Activated naive CD8-positive, alpha-beta T cell (primary cell): Measurements from ENCODE around the gene URM1.

Source experiments
- H3K27ac Mint-ChIP-seq: one replicate; pipeline ENCODE4 v1.8.0; 2021; ENCODE audit warnings: mixed read lengths
- H3K27me3 Mint-ChIP-seq: one replicate; pipeline ENCODE4 v1.8.0; 2021; ENCODE audit warnings: mixed read lengths
- H3K36me3 Mint-ChIP-seq: one replicate; pipeline ENCODE4 v1.8.0; 2021; ENCODE audit warnings: mixed read lengths
- H3K4me1 Mint-ChIP-seq: one replicate; pipeline ENCODE4 v1.8.0; 2021; ENCODE audit warnings: low read depth, mixed read lengths
- H3K4me3 Mint-ChIP-seq: one replicate; pipeline ENCODE4 v1.8.0; 2021; ENCODE audit warnings: mild to moderate bottlenecking, mixed read lengths
- H3K9me3 Mint-ChIP-seq: one replicate; pipeline ENCODE4 v1.8.0; 2021; ENCODE audit warnings: low read depth, mixed read lengths

Gene URM1

DNA sequence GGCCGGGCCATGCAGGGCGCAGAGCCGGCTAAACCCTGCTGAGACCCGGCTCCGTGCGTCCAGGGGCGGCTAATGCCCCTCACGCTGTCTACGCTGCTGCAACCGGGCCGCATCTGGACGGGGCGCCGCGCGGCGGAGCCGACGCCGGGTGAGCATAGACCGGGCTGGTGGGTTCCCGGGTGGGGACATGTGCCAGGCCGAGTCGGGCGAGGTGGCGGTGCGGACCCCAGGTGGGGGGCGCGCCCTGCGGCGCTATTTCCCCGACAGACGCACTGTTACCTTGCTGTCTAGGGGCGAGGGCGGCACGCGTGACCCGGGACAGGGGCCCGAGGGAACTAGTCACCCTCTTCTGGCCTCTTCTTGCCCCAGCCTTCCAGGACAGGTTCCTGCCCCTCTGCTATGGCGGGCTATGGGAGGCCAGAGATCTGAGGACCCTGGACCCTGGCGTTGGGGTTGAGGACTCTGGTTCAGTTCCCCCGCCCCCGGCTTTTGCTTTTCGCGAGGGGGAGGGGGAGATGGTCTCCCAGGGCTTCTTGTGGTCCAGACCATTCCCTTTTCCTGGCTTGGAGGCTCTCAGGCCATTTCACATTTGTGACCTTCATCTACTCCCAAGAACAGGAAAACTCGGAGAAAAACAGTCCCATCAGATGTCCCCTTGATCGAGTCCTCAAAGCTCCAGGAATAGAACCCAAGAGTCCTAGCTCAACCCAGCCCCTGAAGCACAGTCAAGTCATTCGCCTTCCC, 30.3 kb upstream of the URM1 start:
- no peaks in the 10 kb centered on the region for H3K27me3 Mint-ChIP-seq
- peak overlapping the region; percentile 94 for H3K27ac Mint-ChIP-seq
- no peaks in the 10 kb centered on the region for H3K9me3 Mint-ChIP-seq
- H3K4me1 Mint-ChIP-seq: peaks cover 4% of the 10 kb centered on the region
- peak overlapping the region; percentile 99 for H3K4me3 Mint-ChIP-seq
- peaks cover 3% of the 10 kb centered on the region for H3K36me3 Mint-ChIP-seq

- Mint-ChIP-seq H3K27ac (peak overlapping the region; percentile 94), H3K36me3 (peaks cover 3% of the 10 kb centered on the region), H3K9me3 (no peaks in the 10 kb centered on the region), H3K4me3 (peak overlapping the region; percentile 99), H3K27me3 (no peaks in the 10 kb centered on the region), H3K4me1 (peaks cover 4% of the 10 kb centered on the region)
Observed at GRCh38 chr9:128341435-128341849, 29.7 kb upstream of the URM1 start.

DNA sequence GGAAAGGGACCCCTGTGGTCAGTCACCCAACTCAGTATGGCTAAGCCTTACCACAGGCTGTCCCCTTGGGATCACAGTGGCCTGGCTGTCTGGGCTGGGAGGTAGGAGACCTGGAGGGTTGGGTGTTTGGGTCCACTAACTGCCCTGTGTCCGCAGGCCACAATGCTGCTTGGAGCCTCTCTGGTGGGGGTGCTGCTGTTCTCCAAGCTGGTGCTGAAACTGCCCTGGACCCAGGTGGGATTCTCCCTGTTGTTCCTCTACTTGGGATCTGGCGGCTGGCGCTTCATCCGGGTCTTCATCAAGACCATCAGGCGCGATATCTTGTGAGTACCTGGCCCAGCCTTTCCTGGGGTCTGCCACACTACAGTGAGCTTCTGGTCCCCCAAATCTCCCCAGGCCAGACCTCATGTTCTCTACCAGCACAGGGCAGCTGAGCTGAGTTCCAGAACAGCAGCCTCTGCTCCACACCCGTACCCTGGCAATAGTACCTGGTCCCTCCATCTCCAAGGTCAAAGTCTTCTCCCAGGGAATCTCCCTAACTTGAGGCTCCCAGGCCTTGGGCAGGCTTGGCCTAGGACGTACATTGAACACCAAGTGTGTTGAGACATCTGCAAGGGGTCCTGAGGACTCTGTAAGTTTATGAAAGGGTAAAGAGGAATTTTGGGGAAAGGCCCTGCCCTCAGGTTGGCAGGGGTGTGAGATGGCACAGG, 28.0 kb upstream of the URM1 start:
- Mint-ChIP-seq H3K27me3 (no peaks in the 10 kb centered on the region), H3K9me3 (no peaks in the 10 kb centered on the region), H3K27ac (no peak overlapping the region), H3K4me3 (no peak overlapping the region), H3K36me3 (peaks cover 3% of the 10 kb centered on the region), H3K4me1 (peaks cover 4% of the 10 kb centered on the region)

GRCh38 chr9:128343855-128344254, 27.3 kb upstream of the URM1 start:
- Mint-ChIP-seq H3K9me3 (no peaks in the 10 kb centered on the region), H3K27ac (no peak overlapping the region), H3K4me3 (no peak overlapping the region), H3K27me3 (no peaks in the 10 kb centered on the region), H3K4me1 (peaks cover 4% of the 10 kb centered on the region), H3K36me3 (peaks cover 3% of the 10 kb centered on the region)

DNA sequence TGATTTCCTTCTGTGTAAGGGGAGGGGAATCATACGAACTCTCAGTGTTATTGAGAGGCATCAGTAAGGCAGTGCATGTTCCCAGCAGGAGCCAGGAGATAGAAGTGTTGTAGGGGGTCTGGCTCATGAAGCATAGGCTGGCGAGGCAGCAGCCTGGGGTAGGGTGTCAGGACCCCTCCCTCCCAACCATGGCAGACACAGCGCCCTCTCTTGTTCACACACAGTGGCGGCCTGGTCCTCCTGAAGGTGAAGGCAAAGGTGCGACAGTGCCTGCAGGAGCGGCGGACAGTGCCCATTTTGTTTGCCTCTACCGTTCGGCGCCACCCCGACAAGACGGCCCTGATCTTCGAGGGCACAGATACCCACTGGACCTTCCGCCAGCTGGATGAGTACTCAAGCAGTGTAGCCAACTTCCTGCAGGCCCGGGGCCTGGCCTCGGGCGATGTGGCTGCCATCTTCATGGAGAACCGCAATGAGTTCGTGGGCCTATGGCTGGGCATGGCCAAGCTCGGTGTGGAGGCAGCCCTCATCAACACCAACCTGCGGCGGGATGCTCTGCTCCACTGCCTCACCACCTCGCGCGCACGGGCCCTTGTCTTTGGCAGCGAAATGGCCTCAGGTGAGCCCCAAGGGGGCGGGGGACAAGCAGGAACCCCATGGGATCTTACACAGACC, 26.1 kb upstream of the URM1 start:
- H3K4me3 Mint-ChIP-seq: no peak overlapping the region
- H3K9me3 Mint-ChIP-seq: no peaks in the 10 kb centered on the region
- no peak overlapping the region for H3K27ac Mint-ChIP-seq
- peaks cover 3% of the 10 kb centered on the region for H3K36me3 Mint-ChIP-seq
- H3K27me3 Mint-ChIP-seq: no peaks in the 10 kb centered on the region
- H3K4me1 Mint-ChIP-seq: peaks cover 4% of the 10 kb centered on the region

- H3K36me3 Mint-ChIP-seq: no peaks in the 10 kb centered on the region
Observed at GRCh38 chr9:128349125-128349524, 22.0 kb upstream of the URM1 start.

DNA sequence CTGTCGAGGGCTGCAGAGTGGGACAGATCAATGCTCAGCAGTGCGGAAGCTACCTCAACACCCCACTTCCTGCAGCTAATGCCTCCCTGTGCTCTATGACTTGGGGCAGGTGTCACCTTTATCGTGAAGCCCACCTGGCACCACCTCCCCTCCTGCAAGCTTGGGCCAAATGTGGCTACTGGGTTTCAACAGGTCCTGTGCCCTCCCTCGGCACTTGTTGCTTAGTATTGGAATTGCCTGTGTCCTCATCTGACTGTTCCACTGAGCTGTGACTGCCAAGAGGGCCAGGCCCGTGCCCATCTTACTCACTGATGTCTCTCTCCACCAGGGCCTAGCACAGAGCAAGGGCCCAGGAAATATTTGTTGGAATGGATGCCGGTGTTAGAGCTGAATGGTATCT, 21.4 kb upstream of the URM1 start:
- no peak overlapping the region for H3K27ac Mint-ChIP-seq
- H3K4me3 Mint-ChIP-seq: no peak overlapping the region
- no peaks in the 10 kb centered on the region for H3K9me3 Mint-ChIP-seq
- H3K36me3 Mint-ChIP-seq: no peaks in the 10 kb centered on the region
- no peaks in the 10 kb centered on the region for H3K4me1 Mint-ChIP-seq
- H3K27me3 Mint-ChIP-seq: no peaks in the 10 kb centered on the region

More at GRCh38 chr9:128349125-128349524, 22.0 kb upstream of the URM1 start:
- Mint-ChIP-seq H3K27ac (no peak overlapping the region), H3K4me1 (no peaks in the 10 kb centered on the region), H3K9me3 (no peaks in the 10 kb centered on the region), H3K4me3 (no peak overlapping the region), H3K27me3 (no peaks in the 10 kb centered on the region)

GRCh38 chr9:128355451-128355850, 15.7 kb upstream of the URM1 start:
- Mint-ChIP-seq H3K4me3 (no peak overlapping the region), H3K27ac (no peak overlapping the region), H3K36me3 (no peaks in the 10 kb centered on the region), H3K9me3 (no peaks in the 10 kb centered on the region), H3K4me1 (no peaks in the 10 kb centered on the region), H3K27me3 (no peaks in the 10 kb centered on the region)

- Mint-ChIP-seq H3K9me3 (no peaks in the 10 kb centered on the region), H3K36me3 (no peaks in the 10 kb centered on the region), H3K4me1 (peaks cover 10% of the 10 kb centered on the region), H3K27me3 (no peaks in the 10 kb centered on the region), H3K27ac (no peak overlapping the region), H3K4me3 (no peak overlapping the region)
Observed at GRCh38 chr9:128358090-128358489, 13.1 kb upstream of the URM1 start.

GRCh38 chr9:128358861-128359260, 12.3 kb upstream of the URM1 start:
- Mint-ChIP-seq H3K27ac (no peak overlapping the region), H3K4me3 (no peak overlapping the region), H3K9me3 (no peaks in the 10 kb centered on the region)

GRCh38 chr9:128360826-128361225, 10.3 kb upstream of the URM1 start:
- Mint-ChIP-seq H3K4me3 (no peak overlapping the region), H3K27me3 (no peaks in the 10 kb centered on the region), H3K9me3 (no peaks in the 10 kb centered on the region), H3K4me1 (peaks cover 15% of the 10 kb centered on the region), H3K27ac (no peak overlapping the region), H3K36me3 (no peaks in the 10 kb centered on the region)

More at GRCh38 chr9:128358861-128359260, 12.3 kb upstream of the URM1 start:
- H3K4me1 Mint-ChIP-seq: peaks cover 10% of the 10 kb centered on the region
- no peaks in the 10 kb centered on the region for H3K36me3 Mint-ChIP-seq
- H3K27me3 Mint-ChIP-seq: no peaks in the 10 kb centered on the region

DNA sequence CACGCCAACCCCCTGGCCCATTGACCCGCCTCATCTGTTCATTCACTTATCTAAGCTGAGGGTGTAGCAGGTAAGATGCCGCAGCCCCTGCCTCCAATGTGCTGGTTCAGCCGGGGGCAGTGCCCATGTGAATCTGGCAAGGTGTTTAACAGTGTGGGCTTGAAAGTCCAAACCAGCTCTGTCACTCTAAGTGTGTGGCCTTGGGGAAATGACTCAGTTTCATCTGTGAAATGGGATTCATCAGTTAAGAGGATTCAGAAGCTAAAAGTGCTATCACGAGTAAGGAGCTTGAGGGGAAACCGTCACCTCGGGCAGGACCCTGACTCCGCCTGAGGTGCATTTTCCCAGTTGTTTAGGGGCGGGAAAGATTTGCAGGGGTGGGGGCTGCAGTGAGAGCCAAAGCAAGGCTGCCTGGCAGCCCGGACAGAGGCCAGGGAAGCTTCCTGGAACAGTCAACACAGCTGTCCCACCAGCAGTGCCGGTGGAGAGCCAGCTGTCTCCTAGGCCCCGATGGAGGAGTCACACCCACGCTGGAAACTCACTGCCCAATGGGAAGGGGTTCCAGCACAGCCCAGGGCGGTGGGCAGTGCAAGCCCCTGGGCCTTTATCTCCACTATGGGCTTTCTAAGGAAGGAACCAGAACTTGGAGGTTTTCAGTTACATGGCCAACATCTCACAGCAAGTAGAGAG, 9.7 kb upstream of the URM1 start:
- Mint-ChIP-seq H3K9me3 (no peaks in the 10 kb centered on the region), H3K4me1 (peaks cover 15% of the 10 kb centered on the region), H3K36me3 (no peaks in the 10 kb centered on the region), H3K4me3 (peak overlapping the region; percentile 75), H3K27me3 (no peaks in the 10 kb centered on the region), H3K27ac (peak overlapping the region; percentile 25)

DNA sequence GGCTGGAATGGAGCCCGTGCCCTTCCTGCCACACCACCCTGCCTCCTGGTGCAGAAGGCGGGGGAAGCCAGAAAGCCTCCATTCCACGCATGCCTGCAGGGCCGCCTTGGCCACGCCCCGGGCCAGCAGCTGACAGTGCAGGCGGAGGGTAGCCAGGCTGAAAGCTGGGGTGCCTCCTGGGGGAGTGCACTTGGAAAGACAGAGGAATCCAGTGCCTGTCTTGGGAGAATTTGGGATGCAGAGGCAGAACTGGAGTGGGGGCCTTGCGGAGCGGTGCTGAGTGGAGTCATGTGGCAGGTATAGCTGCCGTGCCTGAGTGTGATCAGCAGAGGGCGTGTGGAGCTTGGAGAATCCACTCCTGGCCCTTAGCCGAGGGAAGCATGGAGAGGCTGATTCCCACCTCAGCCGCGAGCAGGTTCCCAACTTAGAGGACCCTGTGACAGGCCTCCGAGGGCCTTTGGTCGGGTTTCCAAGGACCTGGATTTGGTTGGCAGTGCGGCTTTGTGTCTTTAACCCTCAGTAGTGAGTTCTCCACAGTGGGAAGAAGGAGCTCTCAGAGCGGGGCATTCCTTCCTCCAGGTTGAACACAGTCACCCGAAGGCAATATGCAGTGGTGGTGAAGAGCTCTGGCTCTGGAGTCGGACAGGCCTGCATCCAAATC, 9.1 kb upstream of the URM1 start:
- H3K27me3 Mint-ChIP-seq: no peaks in the 10 kb centered on the region
- peaks cover 15% of the 10 kb centered on the region for H3K4me1 Mint-ChIP-seq
- H3K27ac Mint-ChIP-seq: no peak overlapping the region
- peak overlapping the region; percentile 75 for H3K4me3 Mint-ChIP-seq
- no peaks in the 10 kb centered on the region for H3K36me3 Mint-ChIP-seq
- no peaks in the 10 kb centered on the region for H3K9me3 Mint-ChIP-seq

GRCh38 chr9:128362774-128363173, 8.4 kb upstream of the URM1 start:
- Mint-ChIP-seq H3K4me3 (no peak overlapping the region), H3K27me3 (no peaks in the 10 kb centered on the region), H3K4me1 (peaks cover 15% of the 10 kb centered on the region), H3K27ac (no peak overlapping the region), H3K36me3 (no peaks in the 10 kb centered on the region), H3K9me3 (no peaks in the 10 kb centered on the region)
